HFFc6 (cell line): ENCODE data around the gene SLC8A1. TPM values are rescaled to one million over a fixed set of nuclear protein-coding genes. Genes with fewer than 3 reads are reported as not detected.

ENCODE experiments used
- DNase-seq: peaks from one replicate; pipeline ENCODE4 v3.0.0-alpha.2; 2018
- H3K27ac Mint-ChIP-seq: 2 replicates; pipeline ENCODE4 v1.8.0; 2020; ENCODE audit warnings: mild to moderate bottlenecking, mixed read lengths
- H3K27me3 Mint-ChIP-seq: 2 replicates; pipeline ENCODE4 v1.8.0; 2021; ENCODE audit warnings: mild to moderate bottlenecking, moderate library complexity, mixed read lengths; ENCODE audit not compliant: insufficient read depth
- H3K36me3 Mint-ChIP-seq: 2 replicates; pipeline ENCODE4 v1.8.0; 2021; ENCODE audit warnings: low read depth, mixed read lengths
- H3K4me1 Mint-ChIP-seq: 2 replicates; pipeline ENCODE4 v1.8.0; 2020; ENCODE audit warnings: low read depth, mixed read lengths
- H3K4me3 Mint-ChIP-seq: 2 replicates; pipeline ENCODE4 v1.8.0; 2020; ENCODE audit warnings: mild to moderate bottlenecking, moderate library complexity, mixed read lengths
- H3K9me3 Mint-ChIP-seq: 2 replicates; pipeline ENCODE4 v1.8.0; 2020; ENCODE audit warnings: mild to moderate bottlenecking, mixed read lengths
- CTCF ChIP-seq: fragments of 200-600 bp; sonication (generic); IDR thresholded peaks from 2 replicates; pipeline ENCODE4 v1.5.0; 2021; ENCODE audit warnings: antibody characterized with exemption, mild to moderate bottlenecking
- total RNA-seq, 6 experiments: library from RNA; stranded (reverse); fragmentation: NEBNext Ultra II Directional; extraction: Animal tissue kit (Norgen Biotek cat#: 25700); gene quantifications; 2 replicates in 1 of 6; 3 replicates in 5 of 6; pipeline ENCODE4 v1.2.3, GENCODE V29; 2021

SLC8A1 gene
- total RNA-seq, 6 experiments from 2014 or later = 71.5 to 96.9 (median 92.2) TPM

- no peak overlapping the region for H3K4me3 Mint-ChIP-seq
- DNase-seq = no peak
- H3K27me3 Mint-ChIP-seq = no peaks in the 10 kb centered on the region
- H3K27ac Mint-ChIP-seq = no peak overlapping the region
- peaks cover 24% of the 10 kb centered on the region for H3K36me3 Mint-ChIP-seq
- H3K4me1 Mint-ChIP-seq = peaks cover 47% of the 10 kb centered on the region
- TF ChIP-seq CTCF = no peak
- H3K9me3 Mint-ChIP-seq = no peaks in the 10 kb centered on the region
Observed at GRCh38 chr2:40388161-40388560, 63.7 kb downstream of the SLC8A1 start.

GRCh38 chr2:40386177-40386576, 65.7 kb downstream of the SLC8A1 start:
- Mint-ChIP-seq H3K27ac (no peak overlapping the region), H3K4me3 (no peak overlapping the region), H3K9me3 (peaks cover 9% of the 10 kb centered on the region), H3K36me3 (peaks cover 20% of the 10 kb centered on the region), H3K27me3 (peaks cover under 1% of the 10 kb centered on the region; the same call in 1 of the 2 replicates), H3K4me1 (peaks cover 30% of the 10 kb centered on the region)
- TF ChIP-seq CTCF = no peak
- no peak for DNase-seq

GRCh38 chr2:40384714-40385113, 67.2 kb downstream of the SLC8A1 start:
- TF ChIP-seq CTCF = 0 out of 2 replicates have a peak, but pooled peaks have one; percentile 0
- H3K4me3 Mint-ChIP-seq = peak overlapping the region; percentile 49; the same call in 1 of the 2 replicates
- peaks cover 2% of the 10 kb centered on the region; the same call in 1 of the 2 replicates for H3K27me3 Mint-ChIP-seq
- peak; percentile 78 for DNase-seq
- peak overlapping the region; percentile 46; the same call in 1 of the 2 replicates for H3K27ac Mint-ChIP-seq
- H3K4me1 Mint-ChIP-seq = peaks cover 30% of the 10 kb centered on the region
- peaks cover 26% of the 10 kb centered on the region for H3K36me3 Mint-ChIP-seq
- peaks cover 15% of the 10 kb centered on the region for H3K9me3 Mint-ChIP-seq

GRCh38 chr2:40384233-40384632, 67.7 kb downstream of the SLC8A1 start:
- Mint-ChIP-seq H3K9me3 (peaks cover 15% of the 10 kb centered on the region), H3K4me1 (peaks cover 30% of the 10 kb centered on the region), H3K4me3 (peak overlapping the region; percentile 49; the same call in 1 of the 2 replicates), H3K36me3 (peaks cover 31% of the 10 kb centered on the region), H3K27ac (peak overlapping the region; percentile 46; the same call in 1 of the 2 replicates), H3K27me3 (peaks cover 2% of the 10 kb centered on the region; the same call in 1 of the 2 replicates)
- no peak for DNase-seq
- peak; percentile 54 for TF ChIP-seq CTCF

- peaks cover 2% of the 10 kb centered on the region; the same call in 1 of the 2 replicates for H3K27me3 Mint-ChIP-seq
- peaks cover 40% of the 10 kb centered on the region for H3K36me3 Mint-ChIP-seq
- DNase-seq = no peak
- H3K9me3 Mint-ChIP-seq = peaks cover 15% of the 10 kb centered on the region
- no peak for TF ChIP-seq CTCF
- H3K4me1 Mint-ChIP-seq = peaks cover 27% of the 10 kb centered on the region
- H3K4me3 Mint-ChIP-seq = no peak overlapping the region
- no peak overlapping the region for H3K27ac Mint-ChIP-seq
Observed at GRCh38 chr2:40380721-40381120, 71.2 kb downstream of the SLC8A1 start.

- DNase-seq = no peak
- no peak overlapping the region for H3K4me3 Mint-ChIP-seq
- peaks cover 22% of the 10 kb centered on the region for H3K4me1 Mint-ChIP-seq
- H3K27me3 Mint-ChIP-seq = peaks cover 2% of the 10 kb centered on the region; the same call in 1 of the 2 replicates
- H3K9me3 Mint-ChIP-seq = peaks cover 15% of the 10 kb centered on the region
- no peak for TF ChIP-seq CTCF
- peaks cover 40% of the 10 kb centered on the region for H3K36me3 Mint-ChIP-seq
- no peak overlapping the region for H3K27ac Mint-ChIP-seq
Observed at GRCh38 chr2:40380041-40380440, 71.8 kb downstream of the SLC8A1 start.
